VCaP (cell line): ENCODE results near the gene NUP50.
A peak's percentile ranks its signal among the peaks of the same experiment; 100 is the strongest.

Source experiments
- H3K27ac ChIP-seq: fragments of 450-650 bp; 2 replicates; pipeline ENCODE4 v1.5.1; 2017
- CTCF ChIP-seq: fragments of 450-650 bp; conservative IDR thresholded peaks from 2 replicates; pipeline ENCODE4 v1.5.1; 2017; ENCODE audit warnings: mild to moderate bottlenecking, moderate library complexity

NUP50 gene

DNA sequence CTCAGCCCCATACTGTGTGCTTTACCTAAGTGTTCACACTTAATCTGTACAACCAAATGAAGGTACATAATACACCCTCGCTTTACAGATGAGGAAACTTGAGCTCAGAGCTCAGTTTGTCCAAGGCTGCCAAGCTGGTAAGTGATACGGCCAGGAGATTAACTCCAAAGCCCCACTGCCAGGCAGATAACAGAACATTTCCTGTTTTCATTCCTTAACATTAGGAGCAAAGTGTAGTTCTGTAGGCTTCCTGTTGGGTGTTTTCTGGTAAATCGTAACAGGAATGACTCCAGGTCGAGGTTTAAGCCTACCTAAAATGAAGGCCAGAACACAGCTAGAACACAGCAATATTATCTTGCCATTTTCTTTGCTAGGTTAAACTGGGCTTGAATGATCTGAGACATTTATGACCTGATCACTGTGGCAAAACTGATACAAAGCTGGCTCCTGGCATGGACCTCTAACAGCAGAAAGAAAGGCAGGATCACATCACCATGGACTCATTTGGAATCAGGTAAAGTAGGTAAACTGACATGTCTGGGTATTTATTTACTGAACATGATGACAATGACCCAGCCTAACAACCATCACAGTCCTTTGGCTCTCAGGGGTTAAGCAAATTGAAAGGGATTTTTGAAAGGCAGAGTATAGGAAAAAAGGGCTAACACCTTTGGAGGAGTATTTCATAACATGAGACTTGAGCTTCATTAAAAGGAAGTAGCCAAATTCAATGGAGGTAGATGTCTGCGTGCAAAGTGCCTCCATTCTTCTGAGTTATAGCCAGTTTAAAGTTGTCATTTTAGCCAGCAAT lies 3.9 kb upstream of the NUP50 start:
- H3K27ac ChIP-seq, result peak overlapping the region; percentile 95
- 0 out of 2 replicates have a peak, but pooled peaks have one; percentile 8 for TF ChIP-seq CTCF

DNA sequence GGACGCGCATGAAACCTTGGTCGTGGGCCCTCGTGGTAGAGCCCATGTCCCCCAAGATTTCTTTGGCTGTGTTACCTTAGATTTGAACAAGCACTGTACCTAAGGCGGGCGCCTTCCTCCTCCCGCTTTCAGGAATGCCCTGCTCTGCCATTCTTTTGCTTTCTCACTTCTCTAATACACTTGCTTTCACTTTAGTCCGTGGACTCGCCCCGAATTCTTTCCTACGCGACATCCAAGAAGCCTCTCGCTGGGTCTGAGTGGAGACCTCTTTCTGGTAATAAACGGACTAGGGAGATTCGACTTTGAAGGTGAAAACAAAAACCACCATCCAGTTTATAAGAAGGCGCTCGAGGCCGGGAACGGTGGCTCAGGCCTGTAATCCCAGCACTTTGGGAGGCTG lies 1.2 kb upstream of the NUP50 start:
- H3K27ac ChIP-seq, result peak overlapping the region; percentile 95
- TF ChIP-seq CTCF, result no peak

DNA sequence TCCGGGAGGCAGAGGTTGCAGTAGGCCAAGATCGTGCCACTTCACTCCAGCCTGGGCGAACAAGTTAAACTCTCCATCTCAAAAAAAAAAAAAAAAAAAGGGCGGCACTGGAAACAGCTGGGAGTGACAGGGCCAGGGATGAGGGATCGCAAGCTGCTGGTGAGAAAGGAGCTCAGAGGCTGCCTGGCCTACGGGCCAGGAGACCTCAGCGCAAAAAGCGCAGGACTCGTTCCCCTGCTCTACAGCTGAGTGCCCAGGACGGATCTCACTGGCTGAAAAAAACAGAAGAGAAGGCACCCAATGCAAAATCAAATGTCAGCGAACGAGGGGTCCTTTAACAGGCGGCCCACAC lies 650 bp upstream of the NUP50 start:
- no peak for TF ChIP-seq CTCF

GRCh38 chr22:45164270-45165088 lies 754 bp downstream of the NUP50 start:
- H3K27ac ChIP-seq, result peak overlapping the region; percentile 95
- no peak for TF ChIP-seq CTCF

More for the DNA sequence above, 650 bp upstream of the NUP50 start:
- peak overlapping the region; percentile 95 for H3K27ac ChIP-seq

DNA sequence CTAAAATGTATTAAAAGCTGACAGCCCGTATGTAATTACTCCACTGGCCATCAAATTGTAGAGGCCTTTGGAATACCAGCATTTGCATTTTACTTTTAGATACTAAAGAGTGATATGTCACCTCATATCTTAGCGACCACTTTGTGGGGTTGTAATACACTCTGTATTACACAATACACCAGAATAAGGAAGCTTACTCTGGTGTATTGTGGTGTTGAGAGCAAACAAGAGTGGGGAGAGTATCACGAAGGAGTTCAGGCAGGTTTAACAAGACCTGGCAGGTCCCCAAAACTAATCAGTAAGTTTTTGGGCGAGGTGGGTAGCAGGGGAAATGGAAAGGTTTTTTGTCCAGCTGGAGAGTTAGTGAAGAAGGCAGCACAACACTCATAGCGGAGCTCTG lies 3.2 kb downstream of the NUP50 start:
- H3K27ac ChIP-seq, result peak overlapping the region; percentile 95
- no peak for TF ChIP-seq CTCF

DNA sequence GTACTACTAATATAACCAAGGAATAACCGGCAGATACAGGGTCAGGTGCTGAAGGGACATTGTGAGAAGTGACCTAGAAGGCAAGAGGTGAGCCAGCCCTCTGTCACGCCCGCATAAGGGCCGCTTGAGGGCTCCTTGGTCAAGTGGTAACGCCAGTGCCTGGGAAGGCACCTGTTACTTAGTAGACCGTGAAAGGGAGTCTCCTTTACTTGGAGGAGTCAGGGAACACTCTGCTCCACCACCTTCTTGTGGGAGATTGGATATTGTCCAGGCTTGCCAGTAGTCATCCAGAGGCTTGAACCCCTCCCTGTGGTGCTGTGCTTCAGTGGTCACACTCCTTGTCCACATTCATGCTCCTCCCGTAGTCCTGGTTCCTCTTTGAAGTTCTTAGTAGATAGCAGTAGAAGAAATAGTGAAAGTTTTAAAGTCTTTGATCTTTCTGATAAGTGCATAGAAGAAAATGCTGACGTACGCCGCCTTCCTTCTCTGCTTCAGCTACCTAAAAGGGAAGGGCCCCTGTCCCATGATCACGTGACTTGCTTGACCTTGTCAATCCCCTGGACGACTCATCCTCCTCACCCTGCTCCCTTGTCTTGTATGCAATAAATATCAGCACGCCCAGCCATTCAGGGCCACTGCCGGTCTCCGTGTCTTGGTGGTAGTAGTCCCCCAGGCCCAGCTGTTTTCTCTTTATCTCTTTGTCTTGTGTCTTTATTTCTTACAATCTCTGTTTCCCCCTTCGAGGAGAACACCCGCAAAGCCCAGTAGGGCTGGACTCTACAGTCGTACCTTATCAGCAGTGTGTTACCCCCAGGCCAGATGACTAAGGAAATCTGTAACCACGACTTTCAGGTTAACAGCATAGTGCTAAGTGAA lies 6.1 kb downstream of the NUP50 start:
- no peak for TF ChIP-seq CTCF
- no peak overlapping the region for H3K27ac ChIP-seq

DNA sequence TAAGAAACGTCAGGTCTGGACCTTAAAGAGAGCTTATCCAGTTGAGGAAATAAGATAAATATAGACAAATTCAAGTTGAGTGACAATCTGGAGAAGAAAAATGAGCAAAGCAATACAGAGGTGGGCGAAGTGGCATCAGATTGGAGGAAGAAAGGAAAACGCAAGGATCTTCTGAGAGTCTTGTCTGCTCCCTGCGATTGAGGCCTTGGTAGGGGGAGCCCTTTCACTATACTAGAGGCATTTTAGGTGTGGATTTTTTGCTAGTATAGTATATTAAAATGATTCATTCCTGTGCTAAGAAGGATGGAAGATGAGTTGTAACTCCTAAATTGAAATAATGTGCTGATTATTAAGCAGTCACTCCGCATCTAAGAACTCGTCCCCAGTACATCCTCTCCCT lies 8.1 kb downstream of the NUP50 start:
- peak overlapping the region; percentile 35 for H3K27ac ChIP-seq
- no peak for TF ChIP-seq CTCF
